ENCODE measurements around the gene TMEM61.

- TF ChIP-seq, protein P1, sequence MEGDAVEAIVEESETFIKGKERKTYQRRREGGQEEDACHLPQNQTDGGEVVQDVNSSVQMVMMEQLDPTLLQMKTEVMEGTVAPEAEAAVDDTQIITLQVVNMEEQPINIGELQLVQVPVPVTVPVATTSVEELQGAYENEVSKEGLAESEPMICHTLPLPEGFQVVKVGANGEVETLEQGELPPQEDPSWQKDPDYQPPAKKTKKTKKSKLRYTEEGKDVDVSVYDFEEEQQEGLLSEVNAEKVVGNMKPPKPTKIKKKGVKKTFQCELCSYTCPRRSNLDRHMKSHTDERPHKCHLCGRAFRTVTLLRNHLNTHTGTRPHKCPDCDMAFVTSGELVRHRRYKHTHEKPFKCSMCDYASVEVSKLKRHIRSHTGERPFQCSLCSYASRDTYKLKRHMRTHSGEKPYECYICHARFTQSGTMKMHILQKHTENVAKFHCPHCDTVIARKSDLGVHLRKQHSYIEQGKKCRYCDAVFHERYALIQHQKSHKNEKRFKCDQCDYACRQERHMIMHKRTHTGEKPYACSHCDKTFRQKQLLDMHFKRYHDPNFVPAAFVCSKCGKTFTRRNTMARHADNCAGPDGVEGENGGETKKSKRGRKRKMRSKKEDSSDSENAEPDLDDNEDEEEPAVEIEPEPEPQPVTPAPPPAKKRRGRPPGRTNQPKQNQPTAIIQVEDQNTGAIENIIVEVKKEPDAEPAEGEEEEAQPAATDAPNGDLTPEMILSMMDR (IDR thresholded peaks at IDR 0.05; ENCODE audit: poor library complexity), result no peak
- no peak for TF ChIP-seq EZH2phosphoT487 (IDR thresholded peaks at IDR 0.05; ENCODE audit: low read depth, severe bottlenecking, unreplicated experiment)
These were observed 29.9 kb downstream of the TMEM61 start for GRCh38 chr1:55010194-55010886.

All from hepatocyte (in vitro differentiated cells).